GM21390 (cell line): ENCODE results near the gene CALN1.
"Not testable (repeated sequence)": the region's sequence is repeated elsewhere in the genome, so short reads cannot be mapped to it uniquely, and the experiment has no call there.

Experiments used
- ATAC-seq: cut with Tn5 transposase; IDR thresholded peaks from one replicate; pipeline ENCODE4 v1.9.1; 2021; ENCODE audit not compliant: unreplicated experiment

Gene CALN1

DNA sequence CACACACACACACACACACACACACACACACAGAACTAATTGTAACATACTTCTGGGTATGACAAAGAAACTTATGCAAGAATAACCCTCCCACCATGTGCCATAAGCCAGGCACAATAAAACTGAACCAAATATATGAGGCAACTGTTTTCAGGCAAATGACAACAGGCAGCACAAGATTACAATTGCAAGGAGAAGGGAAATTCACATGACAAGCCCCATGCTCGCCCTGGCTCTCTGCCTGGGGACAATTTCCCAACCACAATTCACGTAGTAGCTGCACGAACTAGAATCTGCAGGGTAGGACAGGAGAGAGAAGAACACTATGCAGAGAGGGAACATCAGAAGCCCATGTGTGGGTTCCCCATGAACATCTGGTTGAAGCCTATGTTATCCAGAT lies 143.3 kb downstream of the CALN1 start:
- no peak for ATAC-seq

DNA sequence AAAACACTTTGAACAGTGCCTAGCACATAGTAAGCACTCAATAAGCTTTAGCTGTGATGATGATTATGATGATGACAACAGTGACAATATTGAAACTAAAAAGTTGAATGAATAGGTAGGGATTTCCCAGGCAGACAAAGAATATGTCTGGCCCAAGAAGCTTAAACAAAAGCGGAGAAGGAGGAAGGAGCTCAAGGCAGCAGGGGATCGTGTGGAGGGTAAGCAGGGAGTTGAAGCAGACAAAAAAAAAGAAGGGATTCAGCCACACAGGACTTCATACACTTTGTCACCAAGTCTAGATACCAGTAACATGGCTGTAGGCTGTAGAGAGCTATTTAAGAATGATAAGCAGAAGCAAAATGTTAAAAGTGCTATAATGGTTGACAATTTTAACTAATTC lies 144.0 kb downstream of the CALN1 start:
- ATAC-seq, result no peak

DNA sequence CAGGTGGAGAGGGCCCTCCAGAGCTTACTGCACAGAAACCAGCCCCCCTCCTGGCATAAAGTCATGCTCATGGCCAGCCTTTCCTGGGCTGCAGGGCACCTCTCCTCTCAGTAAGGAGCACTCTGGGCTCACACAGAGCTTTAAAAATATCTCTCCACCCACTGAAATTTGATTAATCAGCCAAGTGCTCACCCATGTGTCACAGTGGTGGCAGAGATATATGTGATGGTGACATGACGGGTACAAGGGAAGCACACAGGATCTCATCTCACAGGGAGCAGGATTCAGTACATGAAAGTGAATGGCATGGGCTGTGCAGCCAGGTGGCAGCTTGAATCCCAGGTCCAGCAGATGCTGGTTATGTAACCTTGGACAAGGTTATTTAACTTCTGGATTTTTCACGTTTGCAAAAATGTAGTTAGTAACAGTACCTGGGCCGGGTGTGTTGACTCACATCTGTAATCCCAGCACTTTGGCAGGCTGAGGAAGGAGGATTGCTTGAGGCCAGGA lies 144.8 kb downstream of the CALN1 start:
- ATAC-seq, result no peak

DNA sequence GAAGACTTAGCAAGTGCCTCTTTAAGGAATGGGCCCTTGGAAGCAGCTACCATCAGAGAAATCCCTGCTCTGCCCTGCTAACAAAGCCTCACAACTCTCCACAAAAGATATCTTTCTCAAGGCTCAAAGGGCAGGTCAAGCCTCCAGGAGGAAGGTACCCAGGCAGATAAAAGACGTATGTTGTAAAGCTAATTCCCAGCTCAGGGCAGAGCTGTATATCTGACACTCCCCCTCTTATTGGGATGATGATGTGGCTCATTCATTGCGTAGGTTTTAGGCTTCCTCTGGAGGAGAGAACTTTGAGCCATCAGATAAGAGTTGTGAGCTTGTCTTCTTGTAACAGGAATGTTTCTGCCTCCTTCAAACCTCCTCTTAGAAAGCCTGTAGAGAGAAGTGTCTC lies 145.4 kb downstream of the CALN1 start:
- no peak for ATAC-seq

DNA sequence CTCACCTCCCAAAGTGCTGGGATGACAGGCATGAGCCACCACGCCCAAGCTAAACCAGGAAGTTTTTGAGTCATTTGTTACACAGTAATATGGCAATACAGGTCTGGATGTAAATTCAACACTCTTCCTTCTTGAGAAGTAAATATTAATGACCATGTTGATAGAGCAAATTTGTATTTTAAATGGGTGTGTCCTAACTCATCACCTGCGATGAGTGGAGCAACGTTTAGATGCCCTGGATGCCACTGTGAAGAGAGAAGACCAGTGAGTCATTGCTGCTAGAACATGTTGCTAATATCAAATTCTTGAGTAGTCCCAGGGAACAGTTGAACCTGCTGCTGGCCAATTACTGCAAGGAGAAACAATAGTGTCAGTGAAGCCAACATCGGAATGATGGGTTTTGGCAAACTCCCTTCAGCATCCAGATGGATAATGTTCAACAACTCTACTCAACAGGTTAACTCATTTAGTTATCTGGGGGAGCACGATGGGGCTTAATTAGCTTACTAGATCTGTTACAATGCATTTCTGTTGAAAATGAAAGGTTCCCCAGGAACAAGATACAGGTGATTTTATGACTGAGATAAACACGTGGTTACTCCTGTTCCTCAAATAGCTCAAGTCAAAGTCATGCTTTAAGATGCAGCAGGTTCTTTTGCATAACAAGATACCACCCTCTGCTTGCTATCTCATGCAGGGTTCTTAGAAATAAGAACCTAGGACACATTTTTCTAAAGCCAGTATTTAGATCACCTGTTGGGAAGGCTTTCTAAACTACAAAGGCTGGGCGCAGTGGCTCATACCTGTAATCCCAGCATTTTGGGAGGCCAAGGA lies 146.8 kb downstream of the CALN1 start:
- no peak for ATAC-seq

DNA sequence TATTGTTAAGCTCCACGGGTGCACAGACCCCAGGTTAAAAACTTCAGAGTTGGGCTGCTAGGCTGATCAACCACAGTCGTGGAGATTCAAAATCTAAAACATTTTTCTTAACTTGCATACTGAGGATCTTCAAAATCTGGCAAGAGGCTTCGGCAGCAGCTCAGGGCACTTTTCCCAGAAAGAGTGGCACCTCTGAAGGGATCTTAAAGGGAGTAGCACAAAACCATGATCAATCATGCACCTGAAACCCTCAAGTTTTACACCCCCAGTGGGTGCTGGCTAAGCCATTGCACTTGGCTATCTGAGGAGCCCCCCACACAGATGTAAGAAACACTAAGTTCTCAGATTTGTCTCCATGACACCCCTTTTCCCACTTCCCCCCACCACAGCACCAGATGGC lies 151.7 kb downstream of the CALN1 start:
- no peak for ATAC-seq

DNA sequence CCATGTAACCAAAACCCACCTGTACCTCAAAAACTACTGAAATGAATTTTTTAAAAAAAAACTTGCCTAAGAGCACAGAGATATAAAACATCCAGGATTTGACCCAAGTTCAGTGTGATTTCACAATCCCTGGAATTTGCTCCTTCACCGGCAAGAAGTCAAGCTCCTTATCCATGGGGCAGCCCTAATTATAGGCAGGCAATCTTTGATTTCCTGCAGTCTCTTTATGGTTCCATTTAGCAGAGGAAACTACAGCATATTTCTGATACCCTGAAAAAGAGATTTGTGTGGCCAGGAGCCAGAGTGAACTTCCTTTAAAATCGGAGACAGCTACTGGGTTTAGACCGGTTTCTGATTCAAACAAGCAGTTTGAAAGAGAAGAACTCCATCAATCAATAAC lies 154.1 kb downstream of the CALN1 start:
- ATAC-seq, result no peak

DNA sequence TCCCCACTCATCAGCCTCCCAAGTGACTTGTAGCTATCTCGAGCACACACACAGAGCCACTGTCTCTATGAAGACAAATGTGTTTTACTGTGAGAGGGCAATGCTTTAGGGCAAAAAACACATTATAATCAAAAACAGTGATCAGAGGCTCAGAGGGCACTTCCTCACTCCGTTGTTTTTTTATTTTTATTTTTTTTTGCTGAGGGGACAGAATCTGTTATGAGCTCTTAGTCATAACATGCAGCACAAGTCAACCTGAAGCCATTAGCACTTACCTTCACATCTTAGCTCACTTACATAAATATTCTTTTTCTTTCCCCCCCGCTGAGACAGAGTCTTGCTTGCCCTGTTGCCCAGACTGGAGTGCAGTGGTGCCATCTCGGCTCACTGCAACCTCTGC lies 157.7 kb downstream of the CALN1 start:
- ATAC-seq, result no peak

DNA sequence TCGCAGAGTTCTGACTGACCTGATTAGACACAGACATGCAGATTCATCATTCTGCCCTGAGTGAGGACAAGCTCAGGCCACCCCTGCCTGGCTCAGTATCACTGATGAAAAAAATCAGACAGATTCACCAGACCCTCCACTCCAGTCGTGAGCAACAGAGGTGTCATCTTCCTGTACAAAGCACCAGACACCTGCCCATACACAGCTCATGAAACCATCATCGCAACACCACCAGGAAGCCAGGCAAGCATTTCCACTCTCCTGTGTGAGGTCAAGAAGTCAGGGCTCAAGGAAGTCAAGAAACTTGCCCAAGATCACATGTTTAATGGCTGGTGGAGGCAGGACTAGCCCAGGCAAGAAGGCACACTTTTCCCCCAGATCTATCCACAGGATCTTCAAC lies 163.0 kb downstream of the CALN1 start:
- no peak for ATAC-seq

DNA sequence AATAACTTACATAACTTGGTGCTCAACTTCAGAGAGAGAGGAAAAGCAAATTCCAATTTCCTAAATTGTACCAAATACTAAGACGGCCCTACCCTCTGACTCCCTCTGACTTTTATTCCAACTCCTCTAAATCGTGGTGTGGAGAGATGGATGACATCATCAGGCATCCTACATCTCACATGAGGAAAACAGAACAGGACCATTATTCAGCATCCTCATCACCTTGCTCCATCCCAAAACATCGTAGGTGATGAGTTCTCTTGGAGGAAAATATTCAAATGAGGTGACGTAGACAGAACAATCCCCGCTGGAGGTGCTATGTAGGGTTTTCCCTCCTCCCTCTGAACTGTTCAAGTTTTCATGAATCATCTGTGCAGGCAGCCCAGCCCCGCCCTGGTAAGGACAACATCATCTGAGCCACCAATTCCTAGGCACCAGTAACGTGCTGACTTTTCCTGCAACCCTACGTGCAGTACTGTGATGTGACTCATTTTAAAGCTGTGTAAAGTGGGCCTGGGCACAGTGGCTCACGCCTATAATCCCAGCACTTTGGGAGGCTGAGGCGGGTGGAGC lies 167.2 kb downstream of the CALN1 start:
- ATAC-seq, result no peak

DNA sequence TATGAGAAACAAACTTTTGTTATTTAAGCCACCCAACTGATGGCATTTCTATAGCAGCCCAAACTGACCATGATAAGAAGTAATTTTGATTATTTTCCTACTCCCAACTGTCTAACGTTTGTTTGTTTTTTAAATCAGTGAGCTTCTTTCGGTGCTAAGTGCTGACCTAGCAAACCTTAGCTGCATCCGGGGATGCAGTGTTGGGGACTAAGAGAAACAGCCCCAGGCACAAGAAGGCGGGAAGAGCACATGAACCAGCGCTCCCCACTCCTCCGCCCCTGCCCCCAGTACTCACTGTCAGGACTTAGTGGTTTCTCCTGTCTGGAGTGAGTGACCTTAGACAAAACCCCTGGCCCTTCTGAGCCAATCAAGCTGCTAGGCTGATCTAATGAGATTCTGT lies 168.8 kb downstream of the CALN1 start:
- no peak for ATAC-seq

DNA sequence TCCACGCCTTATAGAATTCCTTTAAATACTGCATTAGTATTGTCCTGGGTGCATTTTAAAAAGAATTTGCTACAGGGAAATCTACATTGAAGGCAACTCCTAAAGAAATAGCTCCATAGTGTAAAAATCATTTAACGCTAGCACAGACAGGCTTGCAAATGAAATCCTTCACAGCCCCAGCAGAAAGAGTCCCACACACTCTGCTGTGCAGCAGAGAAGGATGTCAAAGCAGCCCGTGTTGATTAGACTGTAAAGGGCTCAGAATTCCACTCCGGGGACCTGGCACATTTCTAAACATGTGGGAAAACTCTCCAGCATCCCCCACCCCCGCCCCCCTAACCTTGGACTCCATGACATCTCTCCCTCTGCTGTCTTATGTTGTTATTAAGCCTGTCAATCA lies 176.8 kb downstream of the CALN1 start:
- no peak for ATAC-seq

DNA sequence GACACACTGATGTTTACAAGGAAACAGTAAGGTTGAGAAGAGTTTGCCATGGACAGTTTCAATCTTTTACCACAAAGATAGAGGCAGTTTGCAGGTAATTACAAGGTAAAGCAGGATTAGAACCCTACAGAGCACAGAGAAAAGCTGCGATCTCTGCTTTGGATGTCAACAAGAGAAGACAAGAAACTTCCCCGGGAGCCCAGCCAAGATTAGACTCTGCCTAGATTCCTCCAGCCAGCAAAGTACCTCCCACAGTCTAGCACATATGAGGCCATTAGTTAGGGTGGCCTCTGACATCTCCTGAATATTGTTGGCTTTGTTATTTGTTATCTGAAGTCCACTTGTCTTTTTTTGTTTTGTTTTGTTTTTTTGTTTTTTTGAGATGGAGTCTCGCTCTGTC lies 178.1 kb downstream of the CALN1 start:
- ATAC-seq, result no peak

DNA sequence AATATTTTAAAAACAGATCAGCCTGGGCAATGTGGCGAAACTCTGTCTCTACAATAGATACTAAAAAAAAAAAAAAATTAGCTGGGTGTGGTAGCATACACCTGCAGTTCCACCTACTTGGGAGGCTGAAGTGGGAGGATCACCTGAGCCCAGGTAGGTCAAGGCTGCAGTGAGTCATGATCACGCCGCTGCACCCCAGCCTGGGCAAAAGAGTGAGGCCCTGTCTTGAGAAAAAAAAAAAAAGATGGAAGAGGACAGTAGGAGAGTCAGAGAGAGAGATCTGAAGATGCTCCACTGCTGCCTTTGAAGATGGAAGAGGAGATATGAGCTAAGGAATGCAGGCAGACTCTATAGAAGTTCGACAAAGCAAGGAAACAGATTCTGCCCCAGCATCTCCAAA lies 181.9 kb downstream of the CALN1 start:
- ATAC-seq, result no peak

DNA sequence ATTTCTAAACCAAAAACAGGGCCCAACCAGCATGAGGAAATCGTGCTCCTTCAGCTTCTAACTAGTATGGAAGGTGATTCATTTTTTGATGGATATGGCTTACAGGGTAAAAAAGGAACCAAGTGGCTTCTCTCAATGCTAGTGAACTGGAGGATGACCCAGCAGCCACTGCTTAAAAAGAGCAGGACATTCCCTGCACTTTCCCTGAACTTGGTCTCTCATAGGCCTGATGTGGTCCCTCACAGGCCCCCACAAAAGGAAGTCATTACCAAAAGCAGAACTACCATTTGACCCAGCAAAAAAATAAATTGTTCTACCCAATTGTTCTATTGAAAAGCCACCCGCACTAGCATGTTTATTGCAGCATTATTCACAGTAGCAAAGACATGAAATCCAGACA lies 188.8 kb downstream of the CALN1 start:
- ATAC-seq, result no peak

DNA sequence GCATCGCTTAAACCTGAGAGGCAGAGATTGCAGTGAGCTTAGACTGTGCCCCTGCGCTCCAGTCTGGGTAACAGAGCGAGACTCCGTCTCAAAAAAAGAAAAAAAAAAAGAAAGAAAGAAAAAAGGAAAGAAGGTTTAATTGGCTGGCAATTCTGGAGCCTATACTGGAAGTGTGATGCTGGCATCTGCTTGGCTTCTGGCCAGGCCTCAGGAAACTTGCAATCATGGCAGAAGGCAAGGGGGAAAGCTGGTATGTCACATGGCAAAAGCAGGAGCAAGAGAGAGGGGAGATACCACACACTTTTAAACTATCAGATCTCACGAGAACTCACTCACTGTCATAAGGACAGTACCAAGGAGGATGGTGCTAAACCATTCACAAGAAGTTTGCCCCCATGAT lies 190.0 kb downstream of the CALN1 start:
- ATAC-seq, result no peak

DNA sequence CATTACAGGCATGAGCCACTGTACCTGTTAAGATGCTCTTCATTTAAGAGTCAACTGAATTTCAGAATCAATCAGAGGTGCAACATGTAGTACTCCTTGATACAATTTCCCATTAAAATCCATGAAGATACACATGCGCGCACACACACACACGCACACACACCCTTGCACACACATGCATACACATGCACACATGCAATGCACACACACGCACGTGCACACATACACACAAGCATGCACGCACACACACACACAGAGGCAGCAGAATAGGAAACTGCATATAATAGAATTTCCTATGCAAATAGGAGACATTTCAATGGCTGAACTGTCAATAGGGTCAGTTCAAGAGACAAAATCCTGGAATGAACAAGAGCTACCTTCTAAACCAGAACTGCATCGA lies 192.6 kb downstream of the CALN1 start:
- ATAC-seq, result no peak

DNA sequence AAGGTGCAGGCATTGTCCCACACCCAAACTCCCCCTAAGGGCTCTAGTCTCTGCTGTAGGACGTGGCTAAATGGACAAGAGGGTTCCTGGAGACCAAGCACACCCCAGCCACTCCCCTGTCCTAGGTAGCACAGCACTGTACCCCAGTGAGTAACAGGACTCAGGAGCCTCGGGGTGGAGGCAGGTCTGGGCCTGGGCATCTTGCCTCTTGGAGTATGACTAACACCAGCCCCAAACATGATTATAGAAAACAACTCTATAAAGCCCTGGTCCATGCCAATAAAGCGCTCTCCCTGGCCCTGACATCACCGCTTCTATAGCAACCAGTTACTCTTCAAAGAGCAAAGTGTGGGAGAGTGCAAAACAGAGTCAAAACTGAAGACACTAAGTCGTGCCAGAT lies 195.0 kb downstream of the CALN1 start:
- ATAC-seq, result no peak

DNA sequence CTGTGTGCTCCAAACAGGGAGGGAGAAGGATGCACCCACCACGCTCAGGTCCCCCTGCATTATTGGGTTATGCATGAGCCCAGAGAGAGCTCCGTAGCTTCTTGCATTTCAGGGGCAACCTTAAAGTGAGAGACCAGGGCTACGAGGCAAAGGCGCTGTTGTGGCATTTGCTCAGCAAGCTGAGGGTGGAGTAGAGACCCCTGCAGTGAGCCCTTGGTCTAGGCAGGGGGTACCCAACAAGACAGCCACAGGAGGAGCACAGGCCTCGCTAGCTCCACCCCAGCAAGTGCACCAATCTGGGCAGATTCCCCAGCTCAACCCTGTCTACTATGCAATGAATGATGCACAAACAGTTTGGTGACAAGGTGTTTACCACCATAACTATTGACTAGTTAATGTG lies 198.4 kb downstream of the CALN1 start:
- no peak for ATAC-seq

DNA sequence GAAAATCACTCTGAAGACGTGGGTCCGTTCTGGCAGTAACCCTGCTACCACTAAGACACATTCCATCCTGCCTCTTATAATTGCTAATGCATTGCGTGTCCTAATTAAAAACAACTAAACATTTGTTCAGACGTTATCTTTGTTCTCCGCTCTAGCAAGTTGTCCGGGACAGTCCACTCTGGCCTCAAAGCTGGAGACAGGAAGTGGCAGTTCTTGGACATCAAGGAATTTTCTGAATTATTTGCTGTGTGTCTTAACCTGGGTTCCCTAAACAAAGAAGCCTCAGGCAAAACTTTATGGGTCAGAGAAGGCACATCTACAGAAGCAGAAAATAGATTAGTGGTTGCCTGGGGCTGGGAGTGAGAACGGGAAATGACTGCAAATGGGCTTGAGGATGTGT lies 199.1 kb downstream of the CALN1 start:
- ATAC-seq, result no peak

DNA sequence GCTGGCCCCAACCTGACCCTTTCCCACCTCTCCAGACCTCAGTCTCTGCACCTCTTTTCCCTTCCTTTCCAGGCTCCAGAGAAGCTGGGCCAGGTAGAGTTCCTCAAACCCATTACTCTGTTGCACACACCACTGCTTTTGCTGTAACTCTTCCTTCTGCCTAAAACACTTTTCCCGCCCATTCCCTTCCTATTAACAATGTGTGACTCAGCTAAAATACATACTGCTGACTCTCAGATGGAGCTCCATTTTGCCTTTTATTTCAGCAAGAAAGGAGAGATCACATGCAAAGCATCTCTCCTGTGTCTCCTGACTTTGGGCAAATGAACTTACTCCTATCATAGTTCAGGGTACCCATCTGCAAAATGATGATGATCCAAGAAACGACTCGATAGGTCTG lies 201.0 kb downstream of the CALN1 start:
- ATAC-seq, result no peak

DNA sequence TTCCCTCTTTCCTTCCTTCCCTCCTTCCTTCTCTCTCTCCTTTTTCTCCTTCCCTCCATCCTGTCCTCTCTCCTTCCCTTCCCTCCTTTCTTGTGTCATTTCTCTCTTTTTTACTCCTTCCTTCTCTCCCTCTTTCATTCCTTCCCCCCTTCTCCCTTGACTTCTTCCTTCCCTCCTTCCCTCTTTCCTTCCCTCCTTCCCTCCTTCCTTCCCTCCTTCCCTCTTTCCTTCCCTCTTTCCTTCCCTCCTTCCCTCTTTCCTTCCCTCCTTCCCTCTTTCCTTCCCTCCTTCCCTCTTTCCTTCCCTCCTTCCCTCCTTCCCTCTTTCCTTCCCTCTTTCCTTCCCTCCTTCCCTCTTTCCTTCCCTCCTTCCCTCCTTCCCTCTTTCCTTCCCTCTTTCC lies 203.1 kb downstream of the CALN1 start:
- not testable (repeated sequence) for ATAC-seq

DNA sequence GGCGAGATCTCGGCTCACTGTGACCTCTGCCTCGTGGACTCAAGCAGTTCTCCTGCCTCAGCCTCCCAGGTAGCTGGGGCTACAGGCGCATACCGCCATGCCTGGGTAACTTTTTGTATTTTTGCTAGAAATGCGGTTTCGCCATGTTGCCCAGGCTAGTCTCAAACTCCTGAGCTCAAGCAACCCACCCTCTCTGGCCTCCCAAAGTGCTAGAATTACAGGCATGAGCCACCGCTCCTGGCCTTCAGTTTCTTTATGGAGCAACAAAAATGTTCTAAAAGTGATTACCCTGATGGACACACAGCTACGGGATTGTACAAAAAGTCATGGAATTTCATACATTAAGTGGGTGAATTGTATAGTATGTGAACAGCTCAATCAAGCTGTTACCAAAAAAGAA lies 216.0 kb downstream of the CALN1 start:
- ATAC-seq, result no peak
